Hematopoietic multipotent progenitor cell treated with erythropoietin and hydrocortisone succinate and interleukin-3 and kit ligand, for 17 days (in vitro differentiated cells): ENCODE measurements around the gene NCKIPSD.

Experiments
- DNase-seq: peaks from one replicate; pipeline ENCODE4 v3.0.0-alpha.2; 2015; ENCODE audit warnings: low spot score

NCKIPSD gene

GRCh38 chr3:48696601-48697000, 10.9 kb upstream of the NCKIPSD start:
- no peak for DNase-seq

- DNase-seq, result no peak
These were observed 10.4 kb upstream of the NCKIPSD start for GRCh38 chr3:48696156-48696555.

DNA sequence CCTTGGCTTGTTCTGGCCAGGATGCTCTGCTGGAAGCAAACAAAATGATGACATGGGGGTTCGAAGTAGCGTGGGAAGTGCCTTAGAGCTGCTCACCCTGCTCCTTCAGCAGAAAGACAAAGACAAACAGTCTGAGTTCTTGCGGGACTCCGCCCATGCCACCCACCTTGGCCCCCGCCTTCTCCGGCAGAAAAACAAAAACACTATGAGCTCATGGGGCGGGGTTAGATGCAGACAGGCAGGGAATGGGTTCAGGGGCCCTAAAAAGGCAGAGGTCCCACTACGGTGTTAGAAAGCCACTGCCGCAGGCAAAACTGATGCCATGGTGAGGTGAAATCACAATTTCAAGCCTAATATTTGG, 9.7 kb upstream of the NCKIPSD start:
- no peak for DNase-seq

DNA sequence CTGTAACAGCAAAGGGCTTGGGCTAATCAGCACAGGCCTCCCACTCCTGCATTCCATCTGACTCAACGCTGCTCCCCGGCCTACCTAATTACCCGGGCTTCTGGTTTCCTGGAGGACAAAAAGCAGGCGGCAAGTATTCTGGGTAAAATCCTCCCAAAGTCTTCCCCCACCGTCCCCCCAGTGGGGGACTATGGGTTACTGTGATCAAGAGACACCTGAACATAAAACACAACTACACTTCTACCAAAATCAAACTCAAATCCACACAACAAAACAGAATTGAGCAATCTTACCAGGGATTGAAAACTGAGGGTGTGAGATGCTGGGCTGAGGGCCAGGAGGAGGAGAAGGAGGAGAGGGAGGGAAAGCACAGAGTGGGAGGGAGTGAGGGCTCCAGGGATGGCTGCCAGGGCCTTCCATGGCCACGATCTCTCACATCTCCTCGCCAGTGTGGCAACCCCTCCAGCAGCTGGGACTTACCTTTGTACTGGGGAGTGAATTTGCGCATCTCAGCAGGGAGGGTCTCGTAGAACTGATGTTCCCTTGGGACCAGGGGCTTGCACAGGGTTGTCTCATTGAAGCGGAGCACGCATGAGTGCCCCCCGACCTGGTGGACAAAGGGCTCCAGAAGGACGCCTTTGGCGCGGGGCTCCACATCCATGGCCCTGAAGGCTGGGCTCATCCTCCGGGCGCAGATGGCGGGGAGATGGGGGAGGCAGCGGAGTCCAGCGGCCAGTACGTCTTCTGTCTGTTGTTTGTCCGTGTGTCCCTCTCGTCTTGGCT, 9.1 kb upstream of the NCKIPSD start:
- no peak for DNase-seq

DNA sequence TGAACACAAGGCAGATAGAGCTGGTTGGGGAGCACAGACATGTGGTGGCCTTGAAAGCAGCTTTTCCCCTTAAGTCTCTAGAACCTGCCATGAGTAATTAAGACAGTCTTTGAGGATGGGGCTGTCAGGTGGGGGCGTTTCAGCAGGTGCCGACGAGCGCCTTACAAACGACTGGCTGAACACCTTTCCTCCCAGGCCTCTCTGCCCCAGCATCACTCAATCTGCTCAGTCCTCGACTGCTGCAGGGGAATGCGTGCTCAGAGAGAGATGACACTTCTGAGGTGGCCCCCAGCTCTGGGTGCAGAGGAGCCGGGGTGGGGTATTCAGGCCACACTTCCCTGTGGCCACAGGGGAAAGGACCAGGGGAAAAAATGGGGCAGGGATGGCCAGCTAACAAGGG, 8.1 kb upstream of the NCKIPSD start:
- no peak for DNase-seq

GRCh38 chr3:48692551-48692950, 6.8 kb upstream of the NCKIPSD start:
- DNase-seq, result no peak

DNA sequence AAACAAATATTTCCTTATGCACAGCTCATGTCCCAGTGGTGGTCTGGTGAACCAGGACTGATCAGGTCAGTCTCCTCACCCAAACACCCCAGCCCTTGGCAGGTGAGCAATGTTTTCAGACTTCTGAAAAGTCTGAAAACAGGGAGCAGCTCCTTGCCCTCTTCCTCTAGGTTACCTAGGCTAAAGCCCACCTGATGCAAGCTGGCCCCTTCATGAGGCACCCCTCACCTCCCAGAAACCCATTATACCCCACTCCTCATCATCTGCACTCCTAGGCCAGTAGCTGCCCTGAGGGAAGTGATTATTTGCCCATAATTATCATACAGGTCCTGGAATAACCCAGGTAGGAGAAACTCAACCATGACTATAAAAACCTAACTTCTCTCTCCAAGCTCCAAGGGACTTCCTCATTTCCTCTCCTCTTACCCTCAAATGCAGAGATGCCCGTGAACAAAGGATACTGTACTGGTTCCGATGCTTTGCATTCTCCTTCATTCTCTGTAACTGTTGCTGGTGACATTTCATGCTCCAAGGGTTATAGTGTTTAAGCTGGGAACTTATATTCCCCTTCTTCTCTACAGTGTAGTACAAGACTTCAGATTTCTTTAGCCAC, 5.2 kb upstream of the NCKIPSD start:
- DNase-seq, result no peak

DNA sequence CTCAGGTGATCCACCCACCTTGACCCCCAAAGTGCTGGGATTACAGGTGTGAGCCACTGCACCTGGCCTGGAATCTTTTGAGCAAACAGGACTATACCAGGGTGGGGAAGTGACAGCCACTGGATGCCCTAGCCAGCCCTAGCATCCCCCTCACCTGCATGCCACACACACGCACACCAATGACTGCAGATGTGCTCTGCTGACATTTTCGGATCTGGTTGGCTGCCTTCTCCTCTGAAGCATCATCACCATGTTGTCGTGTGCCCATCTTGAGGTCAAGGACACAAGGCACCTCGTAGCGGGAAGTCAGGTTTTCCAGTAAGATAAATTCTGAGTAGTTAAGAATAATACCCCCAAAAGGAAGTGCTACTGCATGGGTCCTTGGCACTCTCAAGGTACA, 3.7 kb upstream of the NCKIPSD start:
- DNase-seq, result no peak

GRCh38 chr3:48688737-48689075, 3.0 kb upstream of the NCKIPSD start:
- DNase-seq, result no peak

GRCh38 chr3:48688032-48688736, 2.5 kb upstream of the NCKIPSD start:
- DNase-seq, result no peak

GRCh38 chr3:48687220-48687678, 1.5 kb upstream of the NCKIPSD start:
- no peak for DNase-seq

GRCh38 chr3:48686538-48687219, 964 bp upstream of the NCKIPSD start:
- no peak for DNase-seq

- DNase-seq, result no peak
These were observed 467 bp downstream of the NCKIPSD start for GRCh38 chr3:48685293-48685602.

GRCh38 chr3:48684480-48685143, 1.1 kb downstream of the NCKIPSD start:
- no peak for DNase-seq

- no peak for DNase-seq
These were observed 1.7 kb downstream of the NCKIPSD start for GRCh38 chr3:48684054-48684349.

GRCh38 chr3:48682786-48683185, 2.9 kb downstream of the NCKIPSD start:
- DNase-seq, result no peak

DNA sequence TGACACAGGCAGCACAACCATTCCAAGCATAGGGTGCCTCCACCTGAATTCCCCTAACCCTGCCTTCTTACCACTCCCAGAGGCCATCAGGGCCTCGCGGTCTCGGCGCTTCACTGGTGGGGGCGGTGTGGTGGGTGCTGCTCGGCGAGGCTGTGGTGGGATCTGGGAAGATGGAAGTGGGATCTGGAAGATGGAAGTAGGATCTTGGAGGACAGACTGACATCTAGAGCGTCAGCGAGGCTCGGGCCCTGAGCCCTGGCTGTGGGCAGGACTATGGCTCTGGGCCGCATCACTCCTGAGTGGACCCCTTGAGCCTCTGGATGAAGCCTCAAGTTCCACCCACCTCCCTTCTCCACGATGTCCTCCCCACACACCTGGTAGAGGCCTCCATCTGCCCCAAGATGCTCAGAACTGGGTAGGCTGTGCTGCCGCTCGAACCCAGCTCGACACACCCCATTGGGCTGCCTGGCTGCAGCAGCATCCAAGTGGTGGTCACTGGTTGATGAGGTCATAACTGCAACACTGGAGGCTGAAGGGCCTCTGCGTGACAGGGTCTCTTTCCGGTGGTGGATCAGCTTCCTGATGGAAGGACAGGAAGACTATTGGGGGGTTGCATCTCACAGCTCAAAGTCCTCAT, 3.6 kb downstream of the NCKIPSD start:
- DNase-seq, result no peak

DNA sequence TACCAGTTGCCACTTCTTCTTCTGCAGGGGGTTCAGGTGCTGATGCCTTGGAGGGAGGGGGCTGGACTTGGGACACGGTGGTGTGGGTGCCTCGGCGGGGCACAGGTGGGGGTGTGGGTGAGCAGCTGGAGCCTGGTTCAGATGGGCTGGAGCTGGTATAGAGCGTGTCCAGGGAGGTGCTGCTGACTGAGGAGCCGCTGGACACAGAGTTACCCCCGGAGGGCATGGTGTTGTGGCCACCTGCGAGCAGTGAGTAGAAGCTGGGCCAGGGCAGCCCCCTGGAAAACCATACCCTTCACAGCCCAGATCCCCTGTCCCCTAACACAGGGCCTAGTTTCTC, 4.2 kb downstream of the NCKIPSD start:
- DNase-seq, result no peak

- no peak for DNase-seq
These were observed 4.7 kb downstream of the NCKIPSD start for GRCh38 chr3:48680811-48681540.

DNA sequence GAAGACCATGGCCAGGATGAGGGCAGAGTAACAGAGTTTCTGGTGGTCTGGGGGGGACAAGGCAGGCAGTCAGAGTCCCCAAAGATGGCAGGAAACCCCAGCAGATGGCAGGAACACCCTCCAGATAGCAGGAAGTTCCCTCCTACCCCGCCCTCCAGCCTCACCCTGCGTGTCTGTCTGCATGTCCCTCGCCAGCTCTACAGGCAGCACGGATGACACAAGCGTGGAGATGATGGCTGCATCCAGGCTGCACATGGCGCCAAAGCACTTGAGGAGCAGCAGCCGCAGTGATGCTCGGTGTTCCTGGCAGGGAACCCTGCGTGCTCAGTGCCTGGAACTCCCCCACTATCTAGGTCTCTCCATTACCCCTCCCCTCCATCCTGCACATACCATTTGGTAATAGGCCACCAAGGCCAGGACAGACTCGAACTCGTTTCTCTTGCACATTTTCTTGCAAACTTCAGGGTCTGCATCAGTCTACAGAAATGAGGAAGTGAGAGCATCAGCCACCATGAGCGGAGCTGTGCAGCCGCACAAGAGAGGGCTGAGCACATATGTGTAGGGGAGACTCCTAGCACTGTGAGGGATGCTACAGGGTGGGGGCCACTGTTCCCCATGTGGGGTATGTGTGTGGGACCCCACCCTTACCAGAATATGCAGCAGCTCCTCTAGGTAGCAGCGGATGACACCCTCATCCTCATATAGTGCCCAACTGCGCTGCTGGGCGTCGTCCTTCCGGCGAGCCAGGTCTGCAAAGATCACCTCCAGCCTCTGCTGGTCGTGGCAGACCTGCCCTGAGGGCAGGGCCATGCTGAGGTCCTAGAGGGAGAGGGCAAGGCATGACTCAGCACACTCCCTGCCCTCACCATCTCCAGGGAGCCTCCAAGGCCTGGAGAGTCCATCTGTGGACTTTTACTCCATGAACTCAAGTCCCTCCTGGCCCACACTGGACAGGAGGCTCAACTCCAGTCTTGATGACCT, 6.0 kb downstream of the NCKIPSD start:
- DNase-seq, result no peak
